HepG2 (cell line): ENCODE data around the gene NDUFB6. TPM values are rescaled to one million over a fixed set of nuclear protein-coding genes. Genes with fewer than 3 reads are reported as not detected.
A peak's percentile ranks its signal among the peaks of the same experiment; 100 is the strongest.

Experiments used
- ATAC-seq: fragments of 200-7000 bp; cut with Tn5 transposase; 3 replicates; pipeline ENCODE4 v1.9.1; 2020; ENCODE audit warnings: mild to moderate bottlenecking, moderate library complexity
- BruUV-seq: library from RNA; stranded (reverse); fragments of 400-500 nt; replicated peaks from 2 replicates; lab custom pipeline; 2021; lab: Mats Ljungman, UMichigan
- CTCF ChIA-PET: fragments of 300-600 bp; formaldehyde crosslinking; extraction: SDS; loops from one replicate; lab custom pipeline; 2021; ENCODE audit warnings: low total read pairs, inconsistent platforms, low intra/inter-chr PET ratio; lab: Yijun Ruan, JAX
- POLR2A ChIA-PET: fragments of 350-600 bp; sonication (Branson Sonifier 250); formaldehyde crosslinking; loops from one replicate; lab custom pipeline; 2020; ENCODE audit warnings: antibody characterized with exemption, inconsistent platforms; lab: Yijun Ruan, JAX
- DNase-seq: peaks from one replicate; pipeline ENCODE4 v3.0.0-alpha.2; 2015; ENCODE audit warnings: low spot score
- FAIRE-seq: peaks from 3 replicates; lab custom pipeline; 2011; peaks lifted over from hg19 to GRCh38; lab: Jason Lieb, UNC
- H2AFZ ChIP-seq: one replicate; pipeline ENCODE4 v1.6.1; 2011; ENCODE audit warnings: low read length, inconsistent platforms
- H3K27ac ChIP-seq: fragments of 300-600 bp; 3 replicates; pipeline ENCODE4 v1.8.0; 2011; ENCODE audit warnings: mixed run types, mild to moderate bottlenecking, mixed read lengths, low read length, inconsistent platforms; ENCODE audit not compliant: insufficient read depth; ENCODE audit errors: extremely low read length
- H3K27me3 ChIP-seq, 2 experiments: fragments of 200-600 bp in 1 of 2; 2 replicates in 1 of 2; 3 replicates in 1 of 2; pipeline versions ENCODE4 v1.6.0 to v1.8.0; 2011; ENCODE audit warnings: low read length in 2 of 2, mild to moderate bottlenecking in 2 of 2, moderate library complexity in 2 of 2, inconsistent platforms in 1 of 2; ENCODE audit not compliant: insufficient read depth in 2 of 2, control insufficient read depth in 1 of 2
- H3K36me3 ChIP-seq, 2 experiments: fragments of 200-600 bp in 1 of 2; replicated peaks in 1 of 2; 2 replicates in 1 of 2; 3 replicates in 1 of 2; pipeline versions ENCODE4 v1.5.1 to v1.8.0; 2011; ENCODE audit warnings: low read length in 2 of 2, inconsistent platforms in 1 of 2; ENCODE audit not compliant: insufficient read depth in 2 of 2, control insufficient read depth in 1 of 2
- H3K4me1 ChIP-seq: 2 replicates; pipeline ENCODE4 v1.5.1; 2012; ENCODE audit warnings: low read length, inconsistent platforms; ENCODE audit not compliant: insufficient read depth
- H3K4me2 ChIP-seq: 2 replicates; pipeline ENCODE4 v1.6.0; 2011; ENCODE audit warnings: low read depth, low read length, inconsistent platforms
- H3K4me3 ChIP-seq, 3 experiments: fragments of 200-600 bp in 1 of 3; sonication (generic), shearing (Covaris generic) in 1 of 3; replicated peaks in 1 of 3; 2 replicates each; pipeline ENCODE4 v1.5.1; 2011 to 2016; ENCODE audit warnings: low read length in 3 of 3, inconsistent platforms in 2 of 3, low read depth in 2 of 3, mild to moderate bottlenecking in 2 of 3, control low read depth in 1 of 3, mixed read lengths in 1 of 3; ENCODE audit not compliant: insufficient read depth in 1 of 3
- H3K79me2 ChIP-seq: one replicate; pipeline ENCODE4 v1.6.1; 2011; ENCODE audit warnings: low read length, inconsistent platforms; ENCODE audit not compliant: insufficient read depth
- H3K9ac ChIP-seq: 2 replicates; pipeline ENCODE4 v1.6.0; 2011; ENCODE audit warnings: mild to moderate bottlenecking, low read depth, low read length, inconsistent platforms; ENCODE audit not compliant: insufficient read depth
- H3K9me3 ChIP-seq: 2 replicates; pipeline ENCODE4 v1.5.1; 2012; ENCODE audit warnings: mild to moderate bottlenecking, low read length
- H4K20me1 ChIP-seq: 2 replicates; pipeline ENCODE4 v1.6.0; 2011; ENCODE audit warnings: inconsistent platforms, mild to moderate bottlenecking, low read length, moderate library complexity; ENCODE audit not compliant: insufficient read depth
- FOXA3 ChIP-seq: IDR thresholded peaks from 2 replicates; pipeline ENCODE4 v1.6.1; 2016; ENCODE audit warnings: missing genetic modification reagents, missing compliant biosample characterization
- GTF3A ChIP-seq: sonication (generic); formaldehyde crosslinking; conservative IDR thresholded peaks from 2 replicates; pipeline ENCODE4 v1.4.0; 2020; ENCODE audit warnings: mild to moderate bottlenecking, missing genetic modification reagents
- KLF12 ChIP-seq: sonication (generic); formaldehyde crosslinking; IDR thresholded peaks from 2 replicates; pipeline ENCODE4 v1.4.0; 2020; ENCODE audit warnings: missing genetic modification reagents, borderline replicate concordance
- THAP11 ChIP-seq: IDR thresholded peaks from 2 replicates; pipeline ENCODE4 v1.6.1; 2016; ENCODE audit warnings: missing biosample characterization, missing genetic modification reagents
- ZNF468 ChIP-seq: sonication (generic); formaldehyde crosslinking; IDR thresholded peaks from 2 replicates; pipeline ENCODE4 v1.8.0; 2022; ENCODE audit warnings: mild to moderate bottlenecking, moderate library complexity, missing genetic modification reagents
- WGBS: methylation state at CpG from one replicate; pipeline ENCODE4 v1.1.6; 2017; ENCODE audit warnings: low lambda C conversion rate; 5-methylcytosine and 5-hydroxymethylcytosine counted together
- in situ Hi-C: cut with HindIII; loops from 2 replicates; pipeline ENCODE4 v1.10.0; 2017; ENCODE audit warnings: low pct_unique_long_range_greater_than_20kb; ENCODE audit not compliant: extremely low pct_ligation_motif_present
- intact Hi-C: fragments of 100-400 bp; cut with micrococcal nuclease; formaldehyde crosslinking; loops from one replicate; pipeline ENCODE4 v1.10.0; 2022; ENCODE audit not compliant: unreplicated experiment
- polyA plus RNA-seq, 8 experiments: library from polyadenylated mRNA; depleted of rRNA in 3 of 8; stranded (reverse) in 7 of 8; unstranded in 1 of 8; fragments of >200 nt; fragmentation: Illumina TruSeq in 4 of 8; extraction: Trizol in 4 of 8; gene quantifications; 2 replicates each; pipeline versions ENCODE4 v1.2.1 to v1.2.3, GENCODE V29; 2011 to 2016; ENCODE audit warnings: low read depth in 4 of 8, missing spikeins in 1 of 8, mixed read lengths in 1 of 8; ENCODE audit not compliant: insufficient read depth in 1 of 8
- total RNA-seq, 5 experiments: library from RNA; depleted of rRNA; stranded (reverse); fragments of >200 nt; fragmentation: Illumina TruSeq; extraction: Trizol; gene quantifications; 2 replicates each; pipeline ENCODE4 v1.2.3, GENCODE V29; 2016; ENCODE audit warnings: low read depth in 1 of 5
- TF ChIP-seq, protein P1 (sequence below): sonication (generic); formaldehyde crosslinking; IDR thresholded peaks from 2 replicates; pipeline ENCODE4 v1.4.0; 2020; ENCODE audit warnings: missing genetic modification reagents, borderline replicate concordance
- TF ChIP-seq, protein P2 (sequence below): IDR thresholded peaks from 2 replicates; pipeline ENCODE4 v1.6.1; 2016; ENCODE audit warnings: missing genetic modification reagents, missing compliant biosample characterization
- TF ChIP-seq, protein P3 (sequence below): sonication (generic); formaldehyde crosslinking; IDR thresholded peaks from 2 replicates; pipeline ENCODE4 v1.4.0; 2020; ENCODE audit warnings: missing genetic modification reagents, mild to moderate bottlenecking, borderline replicate concordance

The NDUFB6 gene
- total and polyA plus RNA-seq, 2 of the 13 experiments (the other 11 are each of a cell fraction or from before 2014, with no cell fraction given), result 31.2 to 81.9 TPM

- ATAC-seq, result no peak
- H4K20me1 ChIP-seq, result no peaks in the 10 kb centered on the region
- H3K4me3 ChIP-seq, result no peak overlapping the region
- no peak for FAIRE-seq
- DNase-seq, result peak; percentile 15
- 100% methylated on average over 1 of the region's 1 CpG for WGBS
- H3K79me2 ChIP-seq, result no peaks in the 10 kb centered on the region
- no peak overlapping the region for H3K4me2 ChIP-seq
- H3K9ac ChIP-seq, result no peak overlapping the region
- H3K27me3 ChIP-seq, result no peaks in the 10 kb centered on the region
- TF ChIP-seq GTF3A (CRISPR knock-in tag) (no peak), THAP11 (no peak), FOXA3 (CRISPR knock-in tag) (peak; percentile 31; the same call in 1 of the 2 replicates), ZNF468 (no peak), KLF12 (no peak)
- TF ChIP-seq, protein P1, sequence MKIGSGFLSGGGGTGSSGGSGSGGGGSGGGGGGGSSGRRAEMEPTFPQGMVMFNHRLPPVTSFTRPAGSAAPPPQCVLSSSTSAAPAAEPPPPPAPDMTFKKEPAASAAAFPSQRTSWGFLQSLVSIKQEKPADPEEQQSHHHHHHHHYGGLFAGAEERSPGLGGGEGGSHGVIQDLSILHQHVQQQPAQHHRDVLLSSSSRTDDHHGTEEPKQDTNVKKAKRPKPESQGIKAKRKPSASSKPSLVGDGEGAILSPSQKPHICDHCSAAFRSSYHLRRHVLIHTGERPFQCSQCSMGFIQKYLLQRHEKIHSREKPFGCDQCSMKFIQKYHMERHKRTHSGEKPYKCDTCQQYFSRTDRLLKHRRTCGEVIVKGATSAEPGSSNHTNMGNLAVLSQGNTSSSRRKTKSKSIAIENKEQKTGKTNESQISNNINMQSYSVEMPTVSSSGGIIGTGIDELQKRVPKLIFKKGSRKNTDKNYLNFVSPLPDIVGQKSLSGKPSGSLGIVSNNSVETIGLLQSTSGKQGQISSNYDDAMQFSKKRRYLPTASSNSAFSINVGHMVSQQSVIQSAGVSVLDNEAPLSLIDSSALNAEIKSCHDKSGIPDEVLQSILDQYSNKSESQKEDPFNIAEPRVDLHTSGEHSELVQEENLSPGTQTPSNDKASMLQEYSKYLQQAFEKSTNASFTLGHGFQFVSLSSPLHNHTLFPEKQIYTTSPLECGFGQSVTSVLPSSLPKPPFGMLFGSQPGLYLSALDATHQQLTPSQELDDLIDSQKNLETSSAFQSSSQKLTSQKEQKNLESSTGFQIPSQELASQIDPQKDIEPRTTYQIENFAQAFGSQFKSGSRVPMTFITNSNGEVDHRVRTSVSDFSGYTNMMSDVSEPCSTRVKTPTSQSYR, result peak; percentile 75
- TF ChIP-seq, protein P2, sequence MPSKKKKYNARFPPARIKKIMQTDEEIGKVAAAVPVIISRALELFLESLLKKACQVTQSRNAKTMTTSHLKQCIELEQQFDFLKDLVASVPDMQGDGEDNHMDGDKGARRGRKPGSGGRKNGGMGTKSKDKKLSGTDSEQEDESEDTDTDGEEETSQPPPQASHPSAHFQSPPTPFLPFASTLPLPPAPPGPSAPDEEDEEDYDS (CRISPR knock-in tag), result no peak
- TF ChIP-seq, protein P3, sequence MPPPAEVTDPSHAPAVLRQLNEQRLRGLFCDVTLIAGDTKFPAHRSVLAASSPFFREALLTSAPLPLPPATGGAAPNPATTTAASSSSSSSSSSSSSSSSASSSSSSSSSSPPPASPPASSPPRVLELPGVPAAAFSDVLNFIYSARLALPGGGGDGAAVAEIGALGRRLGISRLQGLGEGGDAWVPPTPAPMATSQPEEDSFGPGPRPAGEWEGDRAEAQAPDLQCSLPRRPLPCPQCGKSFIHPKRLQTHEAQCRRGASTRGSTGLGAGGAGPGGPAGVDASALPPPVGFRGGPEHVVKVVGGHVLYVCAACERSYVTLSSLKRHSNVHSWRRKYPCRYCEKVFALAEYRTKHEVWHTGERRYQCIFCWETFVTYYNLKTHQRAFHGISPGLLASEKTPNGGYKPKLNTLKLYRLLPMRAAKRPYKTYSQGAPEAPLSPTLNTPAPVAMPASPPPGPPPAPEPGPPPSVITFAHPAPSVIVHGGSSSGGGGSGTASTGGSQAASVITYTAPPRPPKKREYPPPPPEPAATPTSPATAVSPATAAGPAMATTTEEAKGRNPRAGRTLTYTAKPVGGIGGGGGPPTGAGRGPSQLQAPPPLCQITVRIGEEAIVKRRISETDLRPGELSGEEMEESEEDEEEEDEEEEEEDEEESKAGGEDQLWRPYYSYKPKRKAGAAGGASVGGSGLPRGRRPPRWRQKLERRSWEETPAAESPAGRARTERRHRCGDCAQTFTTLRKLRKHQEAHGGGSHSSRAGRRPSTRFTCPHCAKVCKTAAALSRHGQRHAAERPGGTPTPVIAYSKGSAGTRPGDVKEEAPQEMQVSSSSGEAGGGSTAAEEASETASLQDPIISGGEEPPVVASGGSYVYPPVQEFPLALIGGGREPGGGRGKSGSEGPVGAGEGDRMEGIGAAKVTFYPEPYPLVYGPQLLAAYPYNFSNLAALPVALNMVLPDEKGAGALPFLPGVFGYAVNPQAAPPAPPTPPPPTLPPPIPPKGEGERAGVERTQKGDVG, result no peak
- ChIA-PET POLR2A (interaction anchor here (1.2 kb wide), 1 partner anchor 16 kb away, joined by 4 read pairs; no protein-coding TSS in a partner anchor), CTCF (no interaction called here)
- peaks cover 11% of the 10 kb centered on the region for H3K4me1 ChIP-seq
- H2AFZ ChIP-seq, result no peak overlapping the region
- no peaks in the 10 kb centered on the region for H3K9me3 ChIP-seq
- in situ Hi-C loops (no loop called here), intact Hi-C loops (no loop called here)
- H3K36me3 ChIP-seq, result no peaks in the 10 kb centered on the region
- no peak overlapping the region for H3K27ac ChIP-seq
- BruUV-seq, result no TSS peak
Measured at GRCh38 chr9:32508728-32509127, 64.2 kb downstream of the NDUFB6 start.
